Ishikawa (cell line): ENCODE data around the gene MMP14.

Experiments
- CEBPB ChIP-seq: IDR thresholded peaks from 2 replicates; pipeline ENCODE4 v1.6.1; 2012
- CREB1 ChIP-seq: IDR thresholded peaks from 2 replicates; pipeline ENCODE4 v1.6.1; 2012; ENCODE audit warnings: low read depth
- EGR1 ChIP-seq: IDR thresholded peaks from 2 replicates; pipeline ENCODE4 v1.6.1; 2012
- EP300 ChIP-seq: IDR thresholded peaks from 2 replicates; pipeline ENCODE4 v1.6.1; 2012; ENCODE audit warnings: borderline replicate concordance
- FOXM1 ChIP-seq: IDR thresholded peaks from 2 replicates; pipeline ENCODE4 v1.6.1; 2012; ENCODE audit warnings: low read depth, borderline replicate concordance
- NFIC ChIP-seq: IDR thresholded peaks from 2 replicates; pipeline ENCODE4 v1.6.1; 2012
- RAD21 ChIP-seq: IDR thresholded peaks from 2 replicates; pipeline ENCODE4 v1.6.1; 2012; ENCODE audit warnings: low read depth
- TAF1 ChIP-seq: IDR thresholded peaks from 2 replicates; pipeline ENCODE4 v1.6.1; 2012; ENCODE audit warnings: low read depth, mild to moderate bottlenecking
- TCF12 ChIP-seq: IDR thresholded peaks from 2 replicates; pipeline ENCODE4 v1.6.1; 2012; ENCODE audit warnings: low read depth
- TEAD4 ChIP-seq: IDR thresholded peaks from 2 replicates; pipeline ENCODE4 v1.6.1; 2012
- USF1 ChIP-seq: IDR thresholded peaks from 2 replicates; pipeline ENCODE4 v1.6.1; 2012
- YY1 ChIP-seq: IDR thresholded peaks from 2 replicates; pipeline ENCODE4 v1.6.1; 2012; ENCODE audit warnings: low read depth
- ZBTB7A ChIP-seq: IDR thresholded peaks from 2 replicates; pipeline ENCODE4 v1.6.1; 2012; ENCODE audit warnings: low read depth
- TF ChIP-seq, protein P1 (sequence below): IDR thresholded peaks from 2 replicates; pipeline ENCODE4 v1.6.1; 2012; ENCODE audit warnings: low read depth, mild to moderate bottlenecking
- TF ChIP-seq, protein P2 (sequence below): IDR thresholded peaks from 2 replicates; pipeline ENCODE4 v1.6.1; 2012

MMP14 gene

DNA sequence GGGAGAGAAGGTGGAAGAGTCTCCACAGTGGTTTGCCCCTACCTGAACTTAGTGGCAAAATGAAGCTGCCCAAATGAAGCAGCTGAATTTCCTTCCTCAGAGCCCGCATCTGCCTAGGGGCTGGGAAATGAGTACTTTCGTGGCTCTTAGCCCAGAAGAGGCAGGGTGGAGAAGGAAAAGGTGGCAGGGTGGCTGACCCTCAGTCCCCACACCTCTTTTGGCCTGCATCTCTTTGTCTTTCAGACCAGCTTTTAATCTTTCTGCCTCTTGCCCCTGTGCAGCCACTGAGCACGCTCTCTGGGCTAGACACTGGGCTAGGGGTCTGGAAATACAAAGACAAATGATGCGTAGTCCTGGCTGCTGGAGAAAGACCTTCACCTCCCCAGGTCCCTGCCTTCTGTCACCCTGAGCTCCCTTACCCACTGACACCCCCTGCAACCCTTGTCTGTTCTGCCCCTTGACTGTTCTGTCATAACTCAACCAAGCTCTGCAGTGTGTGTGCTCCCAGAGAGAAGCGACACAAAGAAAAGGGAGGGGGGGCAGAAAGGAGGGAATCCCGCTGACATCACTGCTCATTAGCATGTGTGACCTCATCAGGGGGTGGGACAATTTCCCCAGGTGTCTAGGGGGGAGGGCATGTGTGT lies 46.3 kb downstream of the MMP14 start:
- TF ChIP-seq, protein P1, sequence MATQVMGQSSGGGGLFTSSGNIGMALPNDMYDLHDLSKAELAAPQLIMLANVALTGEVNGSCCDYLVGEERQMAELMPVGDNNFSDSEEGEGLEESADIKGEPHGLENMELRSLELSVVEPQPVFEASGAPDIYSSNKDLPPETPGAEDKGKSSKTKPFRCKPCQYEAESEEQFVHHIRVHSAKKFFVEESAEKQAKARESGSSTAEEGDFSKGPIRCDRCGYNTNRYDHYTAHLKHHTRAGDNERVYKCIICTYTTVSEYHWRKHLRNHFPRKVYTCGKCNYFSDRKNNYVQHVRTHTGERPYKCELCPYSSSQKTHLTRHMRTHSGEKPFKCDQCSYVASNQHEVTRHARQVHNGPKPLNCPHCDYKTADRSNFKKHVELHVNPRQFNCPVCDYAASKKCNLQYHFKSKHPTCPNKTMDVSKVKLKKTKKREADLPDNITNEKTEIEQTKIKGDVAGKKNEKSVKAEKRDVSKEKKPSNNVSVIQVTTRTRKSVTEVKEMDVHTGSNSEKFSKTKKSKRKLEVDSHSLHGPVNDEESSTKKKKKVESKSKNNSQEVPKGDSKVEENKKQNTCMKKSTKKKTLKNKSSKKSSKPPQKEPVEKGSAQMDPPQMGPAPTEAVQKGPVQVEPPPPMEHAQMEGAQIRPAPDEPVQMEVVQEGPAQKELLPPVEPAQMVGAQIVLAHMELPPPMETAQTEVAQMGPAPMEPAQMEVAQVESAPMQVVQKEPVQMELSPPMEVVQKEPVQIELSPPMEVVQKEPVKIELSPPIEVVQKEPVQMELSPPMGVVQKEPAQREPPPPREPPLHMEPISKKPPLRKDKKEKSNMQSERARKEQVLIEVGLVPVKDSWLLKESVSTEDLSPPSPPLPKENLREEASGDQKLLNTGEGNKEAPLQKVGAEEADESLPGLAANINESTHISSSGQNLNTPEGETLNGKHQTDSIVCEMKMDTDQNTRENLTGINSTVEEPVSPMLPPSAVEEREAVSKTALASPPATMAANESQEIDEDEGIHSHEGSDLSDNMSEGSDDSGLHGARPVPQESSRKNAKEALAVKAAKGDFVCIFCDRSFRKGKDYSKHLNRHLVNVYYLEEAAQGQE, result no peak
- TF ChIP-seq TCF12 (no peak), CEBPB (no peak), TEAD4 (peak; percentile 29; the same call in 1 of the 2 replicates), FOXM1 (no peak), NFIC (no peak), CREB1 (peak; percentile 80), RAD21 (no peak)
- TF ChIP-seq, protein P2, sequence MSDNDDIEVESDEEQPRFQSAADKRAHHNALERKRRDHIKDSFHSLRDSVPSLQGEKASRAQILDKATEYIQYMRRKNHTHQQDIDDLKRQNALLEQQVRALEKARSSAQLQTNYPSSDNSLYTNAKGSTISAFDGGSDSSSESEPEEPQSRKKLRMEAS, result no peak

DNA sequence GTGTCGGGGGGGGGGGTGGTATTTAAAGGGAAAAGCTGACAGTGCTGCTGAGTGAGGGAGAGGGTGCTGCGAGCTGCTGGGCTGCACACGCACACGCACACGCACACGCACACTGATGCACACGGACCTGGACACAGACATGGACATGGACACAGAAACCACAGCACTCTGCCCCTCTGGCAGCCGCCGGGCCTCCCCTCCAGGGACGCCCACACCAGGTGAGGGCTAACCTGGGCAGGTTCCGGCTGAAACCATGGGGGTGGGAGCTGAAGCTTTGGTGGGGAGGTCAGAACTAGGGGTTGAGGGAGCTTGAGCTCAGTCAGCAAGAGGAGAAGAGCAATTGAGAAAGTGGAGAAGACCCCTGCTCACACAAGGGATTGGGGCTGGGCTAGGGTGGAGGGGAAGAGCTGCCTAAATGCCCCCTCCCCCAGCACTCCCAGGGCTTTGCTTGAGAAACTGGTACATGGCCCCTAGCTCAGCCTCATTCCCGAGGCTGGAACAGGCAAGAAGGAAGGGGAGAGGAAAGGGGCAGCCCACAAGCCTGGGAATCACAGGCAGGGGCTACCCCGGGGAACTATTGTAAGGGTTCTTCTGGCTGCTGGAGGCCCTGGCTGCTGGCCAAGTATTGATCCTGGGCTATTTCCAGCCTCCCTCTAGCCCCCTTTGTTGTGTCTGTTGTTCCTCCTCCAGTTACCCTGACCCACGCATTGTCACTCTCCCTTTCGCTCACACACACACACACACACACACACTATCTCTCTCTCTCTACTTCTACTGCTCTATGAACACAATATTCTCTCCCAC lies 47.0 kb downstream of the MMP14 start, which contains the start of gene REM2:
TSS of gene REM2 (plus strand) at position 50 of the 804 bp plus-strand sequence. CDS start at position 116, 66 bp downstream.
- TF ChIP-seq, protein P1, result no peak
- no peak for TF ChIP-seq YY1
- TF ChIP-seq CREB1, result no peak
- TF ChIP-seq, protein P2, result peak; percentile 25; the same call in 1 of the 2 replicates
- no peak for TF ChIP-seq FOXM1

GRCh38 chr14:22884076-22884737 lies 47.8 kb downstream of the MMP14 start:
- TF ChIP-seq CREB1 (no peak), CEBPB (no peak), EGR1 (no peak), TCF12 (no peak), TAF1 (no peak), YY1 (no peak), FOXM1 (no peak)
- TF ChIP-seq, protein P2, result no peak

DNA sequence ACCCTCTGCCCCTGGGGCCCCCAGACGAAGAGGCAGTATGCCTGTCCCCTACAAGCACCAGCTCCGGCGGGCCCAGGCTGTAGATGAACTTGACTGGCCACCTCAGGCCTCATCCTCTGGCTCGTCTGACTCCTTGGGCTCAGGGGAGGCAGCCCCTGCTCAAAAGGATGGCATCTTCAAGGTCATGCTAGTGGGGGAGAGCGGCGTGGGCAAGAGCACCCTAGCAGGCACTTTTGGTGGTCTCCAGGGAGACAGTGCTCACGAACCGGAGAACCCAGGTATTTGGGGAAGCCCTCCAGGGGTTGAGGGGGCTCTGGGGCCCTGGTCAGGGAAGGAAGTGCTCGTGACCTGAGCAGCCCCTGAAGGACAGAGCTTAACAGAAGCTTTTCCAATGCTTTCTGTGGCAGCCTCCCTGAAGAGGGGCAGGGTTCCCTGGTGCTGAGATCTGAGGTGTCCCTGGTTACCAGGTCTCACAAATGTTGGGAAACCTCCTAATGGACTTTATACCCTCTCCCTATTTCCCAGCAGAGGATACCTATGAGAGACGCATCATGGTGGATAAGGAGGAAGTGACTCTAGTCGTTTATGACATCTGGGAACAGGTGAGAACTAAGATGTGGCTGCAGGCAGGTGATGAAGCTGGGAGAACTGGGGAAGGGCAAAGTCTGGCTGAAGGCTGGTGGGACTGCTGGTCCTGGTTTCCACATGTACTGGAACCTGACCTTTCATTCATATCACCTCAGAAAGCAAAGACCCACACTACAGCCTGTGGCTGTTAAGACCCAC lies 48.5 kb downstream of the MMP14 start:
- TF ChIP-seq EP300, result no peak
- TF ChIP-seq, protein P1, result no peak
- TF ChIP-seq TCF12, result no peak
- TF ChIP-seq EGR1, result no peak
- TF ChIP-seq ZBTB7A, result no peak
- TF ChIP-seq USF1, result no peak
- no peak for TF ChIP-seq CREB1
- no peak for TF ChIP-seq YY1
- no peak for TF ChIP-seq TAF1
- no peak for TF ChIP-seq CEBPB
- TF ChIP-seq FOXM1, result no peak
- no peak for TF ChIP-seq NFIC
- TF ChIP-seq TEAD4, result no peak
- TF ChIP-seq, protein P2, result no peak
- no peak for TF ChIP-seq RAD21
